ENCODE measurements around the gene TXN. TPM values are rescaled to one million over a fixed set of nuclear protein-coding genes. Genes with fewer than 3 reads are reported as not detected.
"Not testable (repeated sequence)": the region's sequence is repeated elsewhere in the genome, so short reads cannot be mapped to it uniquely, and the experiment has no call there.

The TXN gene
- total and polyA plus RNA-seq, 2 donors (not counting 1 experiment from before 2014, with no cell fraction given), result 355 to 700 TPM

DNA sequence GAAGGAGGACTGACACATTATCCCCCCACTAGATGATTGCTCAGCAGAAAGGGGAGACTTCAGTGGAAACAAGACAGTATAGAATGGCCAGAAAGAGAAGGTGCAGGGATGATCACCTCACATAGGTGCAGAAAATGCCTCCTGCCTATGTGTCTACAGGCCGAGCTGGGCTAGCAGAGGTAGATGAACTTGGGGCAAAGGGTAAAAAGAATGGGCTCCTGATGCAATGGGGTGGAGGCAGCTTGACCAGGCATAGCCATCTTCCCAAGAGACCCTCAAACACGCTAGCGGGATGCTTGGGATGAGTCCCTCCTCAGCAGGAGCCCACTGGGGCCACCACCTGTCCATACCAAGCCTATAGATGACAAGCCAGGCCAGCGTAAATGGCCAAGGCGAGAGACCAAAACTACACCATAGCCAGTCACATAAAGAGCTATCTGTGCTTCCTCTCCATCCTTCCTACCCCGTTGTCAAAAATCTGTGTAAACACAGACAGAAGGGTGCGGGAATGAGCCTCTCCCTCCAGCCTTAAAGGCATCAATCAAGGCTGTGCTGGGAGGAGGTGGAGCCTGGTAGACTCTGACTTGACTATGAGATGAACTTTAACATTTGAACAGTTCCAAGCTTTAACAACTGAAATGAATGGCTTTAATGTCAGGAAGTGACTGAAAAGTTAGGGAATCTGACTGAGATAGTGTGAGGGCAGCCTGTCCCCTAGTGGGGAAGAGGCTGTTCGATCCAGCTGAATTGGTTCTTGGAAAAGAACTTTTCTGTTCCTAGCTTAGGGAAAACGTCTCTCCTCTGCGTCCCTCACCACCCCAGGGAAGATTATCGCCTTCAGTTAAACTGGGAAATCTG, 58.7 kb downstream of the TXN start:
- Histone ChIP-seq H2AFZ (ENCODE audit: low read length) (no peak overlapping the region), H3K36me3 (ENCODE audit: control insufficient read depth, insufficient read depth, low read length) (no peaks in the 10 kb centered on the region), H3K27ac (ENCODE audit: insufficient read depth, low read length) (no peak overlapping the region)

DNA sequence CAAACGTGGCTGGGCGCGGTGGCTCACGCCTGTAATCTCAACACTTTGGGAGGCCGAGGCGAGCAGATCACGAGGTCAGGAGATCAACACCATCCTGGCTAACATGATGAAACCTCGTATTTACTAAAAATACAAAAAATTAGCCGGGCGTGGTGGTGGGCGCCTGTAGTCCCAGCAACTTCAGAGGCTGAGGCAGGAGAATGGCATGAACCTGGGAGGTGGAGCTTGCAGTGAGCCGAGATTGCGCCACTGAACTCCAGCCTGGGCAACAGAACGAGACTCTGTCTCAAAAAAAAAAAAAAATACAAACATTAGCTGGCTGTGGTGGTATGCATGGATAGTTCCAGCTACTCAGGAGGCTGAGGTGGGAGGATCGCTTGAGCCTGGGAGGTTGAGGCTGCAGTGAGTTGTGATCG, 60.2 kb downstream of the TXN start:
- not testable (repeated sequence) for DNase-seq (ENCODE audit: low read depth in 2 of 2); H3K9me3 ChIP-seq (ENCODE audit: control insufficient read depth, insufficient read depth, low read depth, low read length); H3K36me3 ChIP-seq (ENCODE audit: control insufficient read depth, insufficient read depth, low read length); H3K27me3 ChIP-seq (ENCODE audit: control insufficient read depth, insufficient read depth, low read length); H3K27ac ChIP-seq (ENCODE audit: insufficient read depth, low read length); H3K4me1 ChIP-seq (ENCODE audit: control insufficient read depth, extremely low read depth, insufficient read depth, low read length); H3K4me2 ChIP-seq (ENCODE audit: extremely low read depth, insufficient read depth, low read length); H3K4me3 ChIP-seq (replicated peaks in 1 of 4; ENCODE audit: control extremely low read depth in 1 of 4, insufficient read depth in 1 of 4, low read depth in 3 of 4, low read length in 4 of 4); H3K9ac ChIP-seq (ENCODE audit: insufficient read depth, low read length); H4K20me1 ChIP-seq (ENCODE audit: control insufficient read depth, extremely low read depth, insufficient read depth, low read length); H3K79me2 ChIP-seq (ENCODE audit: control insufficient read depth, insufficient read depth, low read length); H2AFZ ChIP-seq (ENCODE audit: low read length)

More for the DNA sequence above, 58.7 kb downstream of the TXN start:
- TF ChIP-seq, protein P1, sequence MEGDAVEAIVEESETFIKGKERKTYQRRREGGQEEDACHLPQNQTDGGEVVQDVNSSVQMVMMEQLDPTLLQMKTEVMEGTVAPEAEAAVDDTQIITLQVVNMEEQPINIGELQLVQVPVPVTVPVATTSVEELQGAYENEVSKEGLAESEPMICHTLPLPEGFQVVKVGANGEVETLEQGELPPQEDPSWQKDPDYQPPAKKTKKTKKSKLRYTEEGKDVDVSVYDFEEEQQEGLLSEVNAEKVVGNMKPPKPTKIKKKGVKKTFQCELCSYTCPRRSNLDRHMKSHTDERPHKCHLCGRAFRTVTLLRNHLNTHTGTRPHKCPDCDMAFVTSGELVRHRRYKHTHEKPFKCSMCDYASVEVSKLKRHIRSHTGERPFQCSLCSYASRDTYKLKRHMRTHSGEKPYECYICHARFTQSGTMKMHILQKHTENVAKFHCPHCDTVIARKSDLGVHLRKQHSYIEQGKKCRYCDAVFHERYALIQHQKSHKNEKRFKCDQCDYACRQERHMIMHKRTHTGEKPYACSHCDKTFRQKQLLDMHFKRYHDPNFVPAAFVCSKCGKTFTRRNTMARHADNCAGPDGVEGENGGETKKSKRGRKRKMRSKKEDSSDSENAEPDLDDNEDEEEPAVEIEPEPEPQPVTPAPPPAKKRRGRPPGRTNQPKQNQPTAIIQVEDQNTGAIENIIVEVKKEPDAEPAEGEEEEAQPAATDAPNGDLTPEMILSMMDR (conservative IDR thresholded peaks at IDR 0.05 in 1 of 2, IDR thresholded peaks at IDR 0.05 in 1 of 2; ENCODE audit: low read depth in 1 of 2, low read length in 2 of 2), result peak; percentile 30 to 60
- TF ChIP-seq EZH2 (IDR thresholded peaks at IDR 0.05; ENCODE audit: low read length, missing control alignments), result no peak
- no peak overlapping the region for H3K4me3 ChIP-seq (replicated peaks in 1 of 4; ENCODE audit: control extremely low read depth in 1 of 4, insufficient read depth in 1 of 4, low read depth in 3 of 4, low read length in 4 of 4)
- H3K9me3 ChIP-seq (ENCODE audit: control insufficient read depth, insufficient read depth, low read depth, low read length), result no peaks in the 10 kb centered on the region
- no peaks in the 10 kb centered on the region for H4K20me1 ChIP-seq (ENCODE audit: control insufficient read depth, extremely low read depth, insufficient read depth, low read length)
- DNase-seq (ENCODE audit: low read depth in 2 of 2), result no peak
- no peak overlapping the region for H3K9ac ChIP-seq (ENCODE audit: insufficient read depth, low read length)
- no peaks in the 10 kb centered on the region for H3K27me3 ChIP-seq (ENCODE audit: control insufficient read depth, insufficient read depth, low read length)
- H3K79me2 ChIP-seq (ENCODE audit: control insufficient read depth, insufficient read depth, low read length), result no peaks in the 10 kb centered on the region
- H3K4me1 ChIP-seq (ENCODE audit: control insufficient read depth, extremely low read depth, insufficient read depth, low read length), result peaks cover 1% of the 10 kb centered on the region
- no peak overlapping the region for H3K4me2 ChIP-seq (ENCODE audit: extremely low read depth, insufficient read depth, low read length)

Other genes starting within 250 kb of the TXN start
- gene C9orf152, start 48.3 kb downstream of the TXN start, total RNA-seq, result under 0.01 TPM in 1 of 2 replicates, not detected in the other
- not detected in 2 replicates for gene C9orf152, start 48.3 kb downstream of the TXN start, polyA plus RNA-seq
- not detected in 2 replicates for gene TXNDC8, start 81.4 kb upstream of the TXN start, total RNA-seq
- not detected in 2 replicates for gene TXNDC8, start 81.4 kb upstream of the TXN start, polyA plus RNA-seq